ENCODE measurements around the gene KBTBD12. TPM values are rescaled to one million over a fixed set of nuclear protein-coding genes. Genes with fewer than 3 reads are reported as not detected.

The KBTBD12 gene
- total and polyA plus RNA-seq, 2 of the 13 experiments (the other 11 are each of a cell fraction or from before 2014, with no cell fraction given) = not detected

DNA sequence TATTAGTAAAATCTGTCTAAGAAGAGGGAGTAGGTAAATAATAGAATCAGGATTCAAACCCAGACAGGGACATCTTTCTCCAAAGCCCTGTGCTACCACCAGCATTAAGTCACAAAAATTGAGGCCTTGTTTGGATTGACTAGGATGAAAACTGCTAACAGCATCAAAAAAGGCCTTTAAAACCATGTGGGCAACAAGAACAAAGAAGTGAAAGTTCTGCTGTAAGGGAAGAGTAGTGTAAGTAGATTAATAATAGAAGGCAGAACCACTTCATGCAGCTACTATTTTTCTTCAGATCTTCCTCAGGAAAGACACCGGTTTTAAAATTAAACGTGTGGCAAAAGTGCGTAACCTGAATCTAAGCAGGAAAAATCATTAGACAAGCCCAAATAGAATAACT, 15.3 kb upstream of the KBTBD12 start (continued):
- TF ChIP-seq, protein P1, sequence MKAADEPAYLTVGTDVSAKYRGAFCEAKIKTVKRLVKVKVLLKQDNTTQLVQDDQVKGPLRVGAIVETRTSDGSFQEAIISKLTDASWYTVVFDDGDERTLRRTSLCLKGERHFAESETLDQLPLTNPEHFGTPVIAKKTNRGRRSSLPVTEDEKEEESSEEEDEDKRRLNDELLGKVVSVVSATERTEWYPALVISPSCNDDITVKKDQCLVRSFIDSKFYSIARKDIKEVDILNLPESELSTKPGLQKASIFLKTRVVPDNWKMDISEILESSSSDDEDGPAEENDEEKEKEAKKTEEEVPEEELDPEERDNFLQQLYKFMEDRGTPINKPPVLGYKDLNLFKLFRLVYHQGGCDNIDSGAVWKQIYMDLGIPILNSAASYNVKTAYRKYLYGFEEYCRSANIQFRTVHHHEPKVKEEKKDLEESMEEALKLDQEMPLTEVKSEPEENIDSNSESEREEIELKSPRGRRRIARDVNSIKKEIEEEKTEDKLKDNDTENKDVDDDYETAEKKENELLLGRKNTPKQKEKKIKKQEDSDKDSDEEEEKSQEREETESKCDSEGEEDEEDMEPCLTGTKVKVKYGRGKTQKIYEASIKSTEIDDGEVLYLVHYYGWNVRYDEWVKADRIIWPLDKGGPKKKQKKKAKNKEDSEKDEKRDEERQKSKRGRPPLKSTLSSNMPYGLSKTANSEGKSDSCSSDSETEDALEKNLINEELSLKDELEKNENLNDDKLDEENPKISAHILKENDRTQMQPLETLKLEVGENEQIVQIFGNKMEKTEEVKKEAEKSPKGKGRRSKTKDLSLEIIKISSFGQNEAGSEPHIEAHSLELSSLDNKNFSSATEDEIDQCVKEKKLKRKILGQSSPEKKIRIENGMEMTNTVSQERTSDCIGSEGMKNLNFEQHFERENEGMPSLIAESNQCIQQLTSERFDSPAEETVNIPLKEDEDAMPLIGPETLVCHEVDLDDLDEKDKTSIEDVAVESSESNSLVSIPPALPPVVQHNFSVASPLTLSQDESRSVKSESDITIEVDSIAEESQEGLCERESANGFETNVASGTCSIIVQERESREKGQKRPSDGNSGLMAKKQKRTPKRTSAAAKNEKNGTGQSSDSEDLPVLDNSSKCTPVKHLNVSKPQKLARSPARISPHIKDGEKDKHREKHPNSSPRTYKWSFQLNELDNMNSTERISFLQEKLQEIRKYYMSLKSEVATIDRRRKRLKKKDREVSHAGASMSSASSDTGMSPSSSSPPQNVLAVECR (CRISPR knock-in tag; IDR thresholded peaks at IDR 0.05; ENCODE audit: borderline replicate concordance) = no peak
- TF ChIP-seq MLXIP (CRISPR knock-in tag; IDR thresholded peaks at IDR 0.05; ENCODE audit: borderline replicate concordance) (no peak), PRDM15 (CRISPR knock-in tag; IDR thresholded peaks at IDR 0.05) (no peak)

Data from HepG2 (cell line).